ENCODE results near the gene SYNGR3. TPM values are rescaled to one million over a fixed set of nuclear protein-coding genes. Genes with fewer than 3 reads are reported as not detected.

SYNGR3 gene
- total and polyA plus RNA-seq, 8 donors: 0.21 to 0.93 (median 0.33) TPM

GRCh38 chr16:2026461-2027023 is 36.8 kb downstream of the SYNGR3 start, which contains the start of gene NHERF2:
Gene NHERF2, plus strand, starts transcription at chr16:2026902. Its CDS starts 104 bp downstream, at chr16:2027006.
- DNase-seq: peak in 1 of 4 donors; percentile 84
- intact Hi-C loops (cut with DNase I): no loop called here
- Histone ChIP-seq H3K4me3 (peak within 1 kb of the TSS; percentile 48 to 67), H3K27me3 (peaks cover 0 to 53% of the 10 kb centered on the region in 2 donors), H3K9me3 (no peaks in the 10 kb centered on the region), H3K27ac (peak within 1 kb of the TSS; percentile 56 to 68), H3K4me1 (peaks cover 17 to 66% of the 10 kb centered on the region in 2 donors), H3K36me3 (peaks cover 0 to 17% of the 10 kb centered on the region in 2 donors)
- peak; percentile 25 for ATAC-seq
- no peak for TF ChIP-seq CTCF (IDR thresholded peaks at IDR 0.05)

- Histone ChIP-seq H3K36me3 (peaks cover 0 to 17% of the 10 kb centered on the region in 2 donors), H3K9me3 (no peaks in the 10 kb centered on the region), H3K27ac (peak overlapping the region; percentile 56 to 68), H3K4me1 (peaks cover 17 to 74% of the 10 kb centered on the region in 2 donors), H3K27me3 (peaks cover 0 to 46% of the 10 kb centered on the region in 2 donors), H3K4me3 (peak overlapping the region; percentile 48 to 67)
- TF ChIP-seq CTCF (IDR thresholded peaks at IDR 0.05): no peak
- DNase-seq (peak in 1 of 4 donors; percentile 80), ATAC-seq (no peak)
- intact Hi-C loops (cut with DNase I): no loop called here
Observed at GRCh38 chr16:2027024-2028010, 37.5 kb downstream of the SYNGR3 start.

- ATAC-seq (no peak), DNase-seq (no peak)
- Histone ChIP-seq H3K9me3 (no peaks in the 10 kb centered on the region), H3K27ac (peak overlapping the region in 1 of 2 donors; percentile 68), H3K36me3 (peaks cover 0 to 17% of the 10 kb centered on the region in 2 donors), H3K4me3 (peak overlapping the region; percentile 48 to 67), H3K27me3 (peaks cover 0 to 42% of the 10 kb centered on the region in 2 donors), H3K4me1 (peaks cover 19 to 74% of the 10 kb centered on the region in 2 donors)
- TF ChIP-seq CTCF (IDR thresholded peaks at IDR 0.05): no peak
- intact Hi-C loops (cut with DNase I): no loop called here
Observed at GRCh38 chr16:2028146-2028545, 38.4 kb downstream of the SYNGR3 start.

- DNase-seq: no peak
- intact Hi-C loops (cut with DNase I): no loop called here
- Histone ChIP-seq H3K9me3 (no peaks in the 10 kb centered on the region), H3K4me3 (peak overlapping the region; percentile 48 to 67), H3K36me3 (peaks cover 0 to 17% of the 10 kb centered on the region in 2 donors), H3K27ac (peak overlapping the region in 1 of 2 donors; percentile 85), H3K27me3 (peaks cover 0 to 42% of the 10 kb centered on the region in 2 donors), H3K4me1 (peaks cover 21 to 74% of the 10 kb centered on the region in 2 donors)
- no peak for TF ChIP-seq CTCF (IDR thresholded peaks at IDR 0.05)
- no peak for ATAC-seq
Observed at GRCh38 chr16:2028620-2029220, 39.0 kb downstream of the SYNGR3 start.

All from left lung (tissue), 10 donors.